DMS 273 treated with DMSO at 0.1 percent for 48 hours (cell line): ENCODE results near the gene CNPY1.

ENCODE experiments used
- DNase-seq: peaks from one replicate; lab custom pipeline; 2025; lab: John Stamatoyannopoulos, UW

Gene CNPY1

DNA sequence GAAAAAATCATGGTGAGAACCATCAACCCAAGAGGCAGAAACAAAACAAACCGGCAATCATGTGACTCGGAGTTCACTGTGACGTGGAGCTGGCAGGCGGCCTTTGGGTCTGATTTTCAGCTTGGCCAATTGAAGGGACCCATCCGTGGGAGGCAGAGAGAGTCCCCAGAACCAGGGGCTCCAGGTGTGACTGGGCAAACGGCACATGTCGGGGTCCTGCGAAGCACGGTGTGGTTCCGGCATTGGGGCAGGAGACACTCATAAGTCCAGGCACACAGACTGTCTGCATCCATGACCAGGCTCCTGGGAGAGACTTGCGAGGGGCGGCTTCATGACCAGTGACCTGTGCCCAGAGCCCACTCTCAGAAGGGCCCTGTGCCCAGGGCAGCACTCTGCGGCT lies 12.6 kb upstream of the CNPY1 start:
- no peak for DNase-seq

DNA sequence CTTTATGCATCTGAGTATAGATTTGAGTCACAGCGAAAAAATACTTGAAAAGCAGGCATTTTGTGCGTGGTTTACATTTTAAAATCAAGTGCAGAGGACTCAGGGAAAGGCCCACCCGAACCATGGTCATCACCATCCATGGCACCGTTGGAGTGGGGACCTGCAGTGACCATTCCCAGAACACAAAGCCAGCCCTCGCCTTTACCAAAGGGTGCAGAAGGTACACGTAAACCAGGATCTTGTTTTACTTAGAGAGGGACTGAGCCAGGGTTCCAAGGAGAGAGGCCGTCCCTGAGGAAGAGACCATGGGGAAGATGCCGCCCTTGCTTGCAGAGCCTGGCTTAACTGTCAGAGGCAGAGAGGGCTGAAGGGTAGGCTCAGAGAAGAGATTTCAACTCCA lies 12.0 kb upstream of the CNPY1 start:
- no peak for DNase-seq

DNA sequence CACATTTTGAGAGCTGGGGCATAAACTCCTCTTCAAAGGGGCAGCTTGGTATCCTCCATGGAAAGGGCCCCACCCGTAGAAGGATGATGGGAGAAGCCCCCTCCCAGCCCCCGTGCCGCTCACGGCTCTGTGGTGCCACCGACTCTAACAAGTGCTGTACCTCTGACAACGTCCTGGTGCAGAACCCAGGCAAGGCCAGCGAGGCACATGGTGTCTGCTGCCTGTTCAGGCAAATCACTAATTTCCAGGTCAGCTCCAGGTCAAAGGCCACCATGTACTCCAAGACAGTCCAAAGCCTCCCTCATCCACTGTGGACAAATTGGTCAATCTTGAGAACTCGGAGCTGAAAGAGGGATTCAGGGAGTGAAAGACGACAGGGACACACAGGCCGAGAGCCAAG lies 11.4 kb upstream of the CNPY1 start:
- no peak for DNase-seq

DNA sequence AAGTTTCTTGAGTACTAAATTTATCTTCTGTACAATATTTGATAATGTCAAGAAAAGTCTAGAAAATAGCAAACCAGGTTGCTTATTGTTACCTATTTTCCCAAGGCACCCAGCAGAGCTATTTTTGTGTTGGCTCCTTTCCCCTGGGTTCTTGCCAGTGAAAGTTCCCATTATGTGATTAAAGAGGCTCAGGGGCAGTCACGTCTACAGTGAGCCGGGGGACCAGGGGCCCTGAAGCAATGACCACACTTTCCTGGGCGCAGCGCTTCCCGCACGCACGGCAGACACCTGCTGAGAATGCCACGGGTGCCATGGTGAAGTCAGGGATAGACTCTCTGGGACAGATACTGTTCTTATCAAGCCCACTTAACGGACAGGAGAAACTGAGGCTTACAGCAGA lies 10.4 kb upstream of the CNPY1 start:
- no peak for DNase-seq

DNA sequence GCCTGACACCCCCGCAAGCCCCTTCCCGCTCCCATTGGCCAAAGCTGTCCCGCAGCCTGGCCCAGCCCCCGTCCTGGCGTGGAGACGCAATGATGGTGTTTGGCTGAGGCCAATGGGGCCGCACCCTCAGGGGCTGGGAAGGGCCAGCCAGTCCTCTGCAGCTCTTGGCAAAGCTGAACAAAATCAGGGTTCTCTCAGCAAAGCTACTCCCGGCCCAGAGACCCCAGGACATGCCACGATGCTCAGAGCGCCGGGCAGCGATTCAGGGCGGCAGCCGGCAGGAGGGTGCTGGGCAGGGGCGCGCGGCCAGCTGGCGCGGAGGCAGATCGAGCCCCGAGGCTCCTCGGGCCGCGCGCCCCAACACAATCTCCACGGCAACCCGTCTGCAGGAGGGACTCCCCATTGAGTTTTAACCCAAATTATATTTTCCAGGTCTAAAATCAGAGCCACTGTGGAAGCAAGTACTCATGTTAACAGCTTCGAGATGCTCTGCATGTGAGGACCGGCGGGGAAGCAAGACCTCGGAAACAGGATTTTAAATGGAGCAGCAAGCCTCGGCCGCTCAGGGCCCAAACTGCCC lies 8.8 kb upstream of the CNPY1 start:
- DNase-seq, result no peak

DNA sequence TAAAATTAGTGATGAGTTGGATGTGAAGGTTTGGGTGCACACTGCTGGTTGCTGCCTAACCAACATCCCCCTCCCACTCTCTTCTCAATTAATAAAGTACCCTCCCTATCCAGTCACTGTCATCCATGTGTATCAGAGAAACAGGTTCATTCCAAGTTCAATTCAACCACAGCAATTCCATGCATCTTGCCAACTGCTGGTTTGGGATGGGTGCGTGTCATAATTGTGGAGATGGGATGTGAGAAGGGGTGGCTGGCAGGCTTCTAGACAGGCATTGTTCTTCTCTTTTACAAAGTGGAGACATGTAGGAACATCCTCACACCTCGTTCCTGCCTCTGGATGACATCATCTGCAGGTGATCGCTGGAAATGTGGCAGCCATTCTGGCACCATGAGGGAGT lies 7.5 kb upstream of the CNPY1 start:
- DNase-seq, result no peak

DNA sequence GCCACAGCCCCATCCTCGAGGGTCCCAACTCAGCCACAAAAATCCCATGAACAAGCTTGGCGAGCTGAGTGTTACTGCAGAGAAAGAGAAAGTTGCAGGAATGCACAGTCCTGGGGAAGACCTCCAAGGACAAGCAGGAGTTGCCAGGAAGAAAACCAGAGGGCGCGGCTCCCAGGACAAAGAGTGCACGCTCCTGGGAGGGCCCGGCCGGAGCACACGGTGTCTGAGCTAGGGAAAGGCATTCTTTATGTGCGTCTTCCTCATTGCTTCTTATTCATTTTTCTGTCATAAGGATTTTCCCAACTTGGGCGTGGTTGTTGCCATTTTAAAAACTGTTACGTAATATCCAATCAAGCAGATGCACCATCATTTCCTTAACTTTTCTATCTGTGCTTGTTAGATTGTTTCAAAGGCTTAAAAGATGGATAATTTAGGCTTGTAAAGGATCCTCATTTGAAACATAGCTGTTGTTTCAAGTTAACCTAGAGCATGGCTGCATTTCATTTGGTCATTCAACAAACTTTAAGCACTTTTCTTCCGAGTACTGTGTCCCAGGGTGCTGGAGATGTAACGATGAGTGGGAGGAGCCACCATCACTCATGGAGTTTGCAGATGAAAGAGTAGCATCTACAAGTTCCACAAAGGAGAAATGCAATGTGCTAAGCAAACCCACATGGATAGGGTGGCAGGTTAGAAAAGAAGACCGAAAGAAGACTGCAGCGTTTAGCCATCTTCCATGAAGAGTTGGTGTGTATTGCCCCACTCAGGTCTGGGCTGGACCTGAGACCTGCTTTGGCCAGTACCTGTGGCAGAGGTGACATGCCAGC lies 5.6 kb upstream of the CNPY1 start:
- DNase-seq, result no peak

DNA sequence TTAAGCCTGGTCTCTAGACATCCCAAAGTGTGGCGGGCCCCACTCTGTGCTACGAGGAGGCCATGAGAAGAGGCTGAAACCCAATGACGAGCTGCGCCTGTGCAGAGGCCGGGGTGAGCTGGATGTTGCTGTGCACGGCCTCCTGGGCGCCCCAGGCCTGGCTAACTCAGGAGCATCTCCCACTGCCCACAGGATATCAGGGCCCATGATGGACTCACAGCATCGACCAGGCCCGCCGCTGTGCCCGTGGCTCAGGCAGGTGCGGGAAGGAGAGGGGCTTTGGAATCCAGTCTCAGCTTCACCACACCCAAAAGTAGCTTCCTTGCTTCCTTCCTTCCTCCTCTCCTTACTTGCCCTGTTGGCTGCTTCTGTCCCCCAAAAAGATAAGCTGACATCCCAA lies 4.6 kb upstream of the CNPY1 start:
- DNase-seq, result no peak

DNA sequence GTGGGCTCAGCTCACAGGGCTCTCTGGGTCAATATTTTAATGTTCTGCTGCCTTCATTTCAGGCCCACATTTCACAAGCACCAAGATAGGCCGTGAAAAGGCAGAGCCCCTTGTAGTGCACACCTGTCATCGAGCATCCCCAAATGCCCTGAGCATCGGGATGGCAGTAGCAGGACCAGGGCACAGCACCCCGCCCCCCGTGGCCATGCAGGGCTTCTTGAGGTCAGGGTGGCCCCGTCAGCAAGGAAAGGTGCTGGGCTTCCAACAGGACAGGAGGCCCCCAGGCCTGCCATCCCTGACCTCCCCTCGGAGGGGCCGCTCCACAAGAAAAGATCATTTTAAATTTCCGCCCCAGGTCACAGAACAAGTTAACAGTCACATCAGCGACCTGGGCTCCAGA lies 2.9 kb upstream of the CNPY1 start:
- no peak for DNase-seq

DNA sequence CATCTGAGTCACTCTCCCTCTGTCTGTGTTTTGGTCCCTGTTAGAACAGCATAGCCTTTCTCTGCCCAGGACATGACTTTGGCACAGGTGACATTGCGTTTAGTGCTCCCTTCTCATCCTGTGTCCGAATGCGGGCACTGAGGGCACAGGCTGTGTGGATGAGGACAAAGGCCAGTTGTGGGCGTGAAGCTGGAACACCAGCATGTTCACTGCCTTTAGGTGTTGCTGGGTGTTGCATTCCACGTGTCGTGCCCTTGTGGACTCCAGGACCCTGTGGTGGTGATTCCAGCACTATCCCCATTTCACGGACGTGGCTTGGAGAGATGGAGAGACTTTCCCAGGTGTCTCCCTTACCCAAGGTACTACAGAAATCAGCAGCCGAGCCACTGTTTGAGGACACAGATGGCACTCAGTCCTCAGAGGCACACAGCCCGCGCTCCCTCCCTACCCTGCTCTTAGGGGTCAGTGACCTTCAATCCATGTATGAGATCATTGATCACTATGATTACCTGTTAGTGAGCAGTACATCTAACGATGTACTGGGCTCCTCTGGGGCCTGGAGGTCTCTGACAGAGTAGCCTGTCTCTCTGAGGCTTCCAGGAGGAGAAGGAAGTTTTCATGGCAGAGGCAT lies 917 bp upstream of the CNPY1 start:
- DNase-seq, result no peak

DNA sequence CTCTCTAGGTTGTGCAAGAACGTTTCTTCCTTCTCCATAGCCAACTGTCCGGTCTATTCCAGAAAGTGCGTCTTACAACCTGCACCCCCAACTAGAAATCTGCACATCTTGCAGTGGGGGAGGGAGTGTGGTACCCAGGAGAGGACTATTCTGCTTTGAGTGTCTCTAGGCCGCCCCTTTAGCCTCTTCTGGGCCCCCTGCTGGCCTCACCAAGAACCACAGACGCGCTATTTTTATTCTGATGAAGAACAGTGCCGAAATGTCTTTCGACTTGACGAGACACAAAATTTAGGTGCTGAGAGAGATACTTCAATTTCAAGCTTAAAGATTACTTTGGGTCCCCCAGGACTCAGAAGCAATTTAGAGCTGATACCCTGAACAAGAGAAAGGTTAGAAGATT lies 1.0 kb downstream of the CNPY1 start:
- no peak for DNase-seq

DNA sequence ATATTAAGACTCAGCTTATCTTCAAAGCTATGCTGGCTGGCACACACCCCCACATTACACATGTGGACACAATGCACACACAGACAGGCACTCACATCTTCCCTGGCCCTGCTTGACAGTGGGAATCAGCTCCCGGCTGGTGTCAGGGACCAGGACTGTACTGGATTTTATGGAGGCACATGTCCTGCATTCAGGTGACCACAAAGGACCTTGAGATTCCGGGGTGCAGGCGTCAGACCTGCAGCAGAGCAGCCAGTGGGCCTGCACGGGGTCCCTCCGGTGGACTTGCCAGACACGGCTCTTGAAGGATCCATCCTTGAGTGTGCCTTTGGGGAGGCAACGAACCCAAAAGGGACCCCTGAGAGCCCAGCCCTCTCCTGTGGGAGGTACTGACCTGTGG lies 1.9 kb downstream of the CNPY1 start:
- DNase-seq, result no peak

DNA sequence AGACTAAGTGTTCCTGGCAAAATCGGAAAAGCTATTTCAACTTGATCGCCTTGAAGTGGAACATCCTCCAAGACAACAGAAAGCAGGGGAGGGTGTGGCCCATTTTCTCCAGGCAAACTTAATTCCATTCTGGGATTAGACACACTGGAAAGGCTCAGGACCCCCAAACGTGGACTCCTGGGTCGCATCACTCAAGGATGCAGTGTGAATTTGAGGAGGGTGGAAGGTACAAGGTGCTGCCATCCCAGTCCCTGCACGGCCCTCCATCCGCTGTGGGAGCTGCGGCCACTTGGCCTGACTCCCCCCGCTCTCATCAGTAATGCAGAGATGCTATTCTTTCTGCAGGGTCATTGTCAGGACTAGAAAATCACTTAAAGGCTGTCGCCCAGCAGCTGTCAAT lies 2.4 kb downstream of the CNPY1 start:
- DNase-seq, result no peak

DNA sequence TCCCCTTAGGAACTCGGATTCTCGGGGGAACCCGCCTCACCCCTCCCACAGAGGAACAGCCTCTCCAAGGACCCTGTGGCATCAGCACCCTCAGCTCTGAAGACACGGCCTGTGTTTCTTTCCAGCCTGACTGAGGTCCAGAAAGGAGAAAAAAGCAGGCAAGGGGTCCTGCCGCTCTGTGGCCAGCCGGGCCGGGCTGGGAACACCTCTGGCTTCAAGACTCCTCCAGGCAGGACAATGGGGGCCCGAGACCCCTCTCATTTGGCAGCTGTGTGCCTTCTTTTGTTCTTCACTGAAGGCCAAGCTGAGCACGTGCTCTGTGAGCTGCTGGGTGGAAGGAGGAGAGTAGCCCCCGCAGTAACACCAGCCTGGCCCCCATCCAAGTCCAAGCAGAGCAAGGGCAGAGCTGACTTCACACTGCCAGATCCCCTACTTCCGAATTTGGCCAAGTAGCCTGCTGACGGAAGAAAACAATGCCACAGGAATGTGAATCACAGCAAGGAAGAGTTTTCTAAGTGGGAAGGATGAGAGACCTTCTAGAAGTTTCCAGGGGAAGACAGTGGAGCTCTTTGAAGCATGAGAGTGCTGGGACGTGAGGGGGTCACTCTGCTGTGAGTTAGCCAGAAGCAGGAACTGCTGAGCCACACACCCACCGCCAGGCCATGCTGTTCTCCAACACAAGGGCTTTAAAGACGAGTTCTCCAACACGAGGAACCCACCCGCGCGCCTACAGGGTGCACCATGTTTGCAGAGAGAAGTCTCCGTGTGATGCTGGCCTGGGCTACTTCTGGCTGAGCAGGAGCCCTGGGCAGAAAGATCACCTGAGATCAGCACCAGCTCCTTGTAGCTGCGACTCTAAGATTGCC lies 3.1 kb downstream of the CNPY1 start:
- DNase-seq, result no peak

DNA sequence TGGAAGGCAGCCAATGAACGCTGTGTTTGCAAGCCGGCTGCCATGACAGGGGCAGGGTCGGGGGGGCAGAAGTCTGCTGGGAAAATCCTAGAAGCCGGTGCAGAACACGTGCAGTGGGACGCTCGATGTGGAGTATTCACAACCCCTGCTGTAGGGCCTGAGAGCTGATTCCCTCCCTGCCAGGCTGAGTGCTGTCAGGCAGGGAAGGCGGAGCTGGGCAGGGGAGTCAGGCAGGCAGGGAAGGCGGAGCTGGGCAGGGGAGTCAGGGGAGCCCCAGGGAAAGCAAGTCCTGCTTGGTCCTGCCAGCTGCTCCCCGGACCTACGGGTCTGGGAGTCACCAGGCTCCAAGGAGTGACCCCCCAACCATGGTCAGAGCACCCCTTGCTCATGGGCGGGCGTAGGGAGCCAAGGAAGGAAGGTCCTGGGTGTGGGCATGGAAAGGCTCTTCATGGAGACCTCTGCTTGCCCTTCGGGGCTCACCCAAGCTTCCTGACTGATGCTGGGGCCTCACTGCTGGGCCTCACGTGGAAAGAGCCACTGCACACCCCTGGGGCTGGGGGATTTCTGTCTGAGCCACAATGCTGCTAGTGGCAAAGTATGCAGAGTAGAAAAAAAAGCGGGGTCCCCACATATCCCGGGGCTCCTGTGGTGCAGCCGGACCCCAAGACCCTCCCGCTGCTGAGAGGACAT lies 4.2 kb downstream of the CNPY1 start:
- no peak for DNase-seq

DNA sequence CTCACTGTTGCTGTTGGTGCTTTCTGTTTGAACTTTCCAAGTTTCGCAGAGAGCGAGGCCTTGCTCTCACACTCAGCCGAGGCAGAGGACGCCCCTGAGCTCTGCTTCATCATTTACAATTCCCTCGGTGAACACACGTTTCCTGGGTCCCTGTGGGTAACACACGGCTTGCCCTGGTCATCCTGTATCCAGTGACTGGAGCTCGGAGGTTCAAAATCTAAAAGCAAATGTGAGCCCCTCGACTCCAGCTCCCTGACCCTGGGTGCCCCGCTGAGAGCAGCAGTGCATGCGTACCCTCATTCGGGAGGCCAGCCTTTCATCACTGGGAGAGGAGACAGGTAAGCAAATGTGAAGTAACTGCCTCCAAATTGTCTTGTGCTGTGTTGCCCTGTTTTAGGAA lies 5.8 kb downstream of the CNPY1 start:
- DNase-seq, result no peak

DNA sequence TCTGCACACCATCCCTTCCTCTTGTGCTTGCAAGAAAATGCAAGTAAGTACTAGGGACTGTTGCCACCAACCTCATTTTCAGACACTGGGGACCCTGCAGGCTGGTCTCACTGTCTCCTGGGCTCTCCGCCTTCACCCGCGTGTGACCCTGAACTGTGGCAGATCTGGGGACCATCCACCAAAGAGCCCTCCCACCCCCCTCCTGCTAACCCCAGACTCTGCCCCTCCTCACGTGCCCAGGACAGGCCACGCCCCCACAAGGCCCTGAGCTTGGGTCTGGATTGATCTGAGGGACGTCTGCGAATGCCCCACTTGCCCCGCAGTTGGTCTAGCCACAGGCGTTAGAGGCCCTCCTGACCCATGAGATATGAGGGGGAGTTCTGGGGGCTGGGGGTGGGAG lies 8.1 kb downstream of the CNPY1 start:
- DNase-seq, result no peak

DNA sequence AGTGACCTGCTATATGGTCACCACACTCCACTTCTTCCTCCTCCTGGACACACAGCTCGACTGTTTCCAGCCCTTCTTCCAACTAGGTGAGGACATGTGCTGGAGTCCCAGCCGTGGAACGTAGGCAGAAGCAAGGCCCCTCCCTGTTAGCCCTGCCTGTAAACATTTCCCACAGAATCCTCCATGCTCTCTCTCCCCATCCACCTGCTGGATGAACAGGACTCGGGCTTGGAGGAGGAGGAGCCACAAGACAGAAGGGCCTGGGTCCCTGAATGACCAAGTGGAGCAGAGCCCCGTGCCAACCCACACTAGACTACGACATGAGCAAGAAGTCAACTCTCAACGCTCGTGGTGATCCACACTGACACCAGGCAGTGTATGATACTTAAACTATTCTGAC lies 9.9 kb downstream of the CNPY1 start:
- DNase-seq, result no peak

DNA sequence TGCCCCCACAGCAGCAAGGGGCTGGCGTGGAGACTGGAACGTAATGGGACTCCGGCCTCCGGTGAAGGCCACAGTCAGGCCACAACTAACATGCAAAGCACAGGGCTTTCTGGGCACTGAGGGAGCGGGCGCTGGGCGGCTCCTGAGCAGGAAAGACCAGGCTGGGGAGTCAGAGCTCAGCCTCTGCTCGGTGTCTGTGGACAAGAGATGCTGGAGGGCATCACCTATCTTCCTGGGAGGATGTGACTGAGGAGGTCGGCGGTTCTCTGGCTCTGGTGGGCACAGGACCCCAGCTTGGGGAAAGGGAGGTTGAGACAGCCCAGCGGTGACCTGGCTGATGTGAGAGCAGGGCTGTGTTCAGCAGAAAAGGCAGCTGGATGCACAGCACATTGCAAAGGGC lies 11.7 kb downstream of the CNPY1 start:
- no peak for DNase-seq

DNA sequence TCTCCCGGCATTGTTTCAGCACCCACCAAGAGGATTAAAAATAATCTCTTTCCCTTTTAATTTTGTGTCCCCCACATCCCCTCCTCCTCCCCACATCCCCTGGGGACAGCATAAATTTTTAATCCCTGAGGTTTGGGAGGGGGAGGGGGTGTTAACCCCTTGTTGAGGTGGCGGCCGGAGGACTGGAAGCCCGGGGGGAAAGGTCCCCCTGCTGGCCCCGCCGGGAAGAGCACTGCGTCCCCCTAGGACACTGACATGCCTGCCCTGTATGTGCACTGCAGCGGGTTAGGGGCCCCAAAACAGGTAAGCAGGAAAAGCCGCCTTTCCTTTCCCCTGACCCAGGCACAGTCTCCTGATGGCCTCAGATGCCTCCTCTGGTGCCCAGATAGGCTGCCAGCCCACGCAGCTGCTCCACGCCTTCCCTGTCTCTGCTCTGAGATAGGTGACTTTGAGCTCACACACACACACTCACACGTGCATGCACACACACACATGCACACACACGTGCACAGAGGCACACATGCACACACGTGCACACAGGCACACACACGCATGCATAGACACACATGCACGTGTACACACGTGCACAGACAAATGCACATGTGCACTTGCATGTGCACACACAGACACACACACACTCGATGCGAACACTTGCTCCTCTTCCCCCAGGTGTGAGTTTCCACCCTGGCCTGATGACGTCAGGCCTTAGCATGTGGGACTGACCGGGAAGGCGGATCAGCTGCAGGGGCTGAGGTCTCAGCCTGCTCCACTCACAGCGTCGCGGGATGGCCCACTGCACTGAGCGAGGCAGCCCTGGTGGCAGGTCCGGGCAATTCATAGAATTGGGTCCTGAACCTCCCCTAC lies 12.3 kb downstream of the CNPY1 start:
- DNase-seq, result peak; percentile 16
